HUES6 (cell line): ENCODE measurements around the gene AR.
A peak's percentile ranks its signal among the peaks of the same experiment; 100 is the strongest.

Experiments
- H3K27ac ChIP-seq: 2 replicates; pipeline ENCODE4 v1.7.0; 2013; ENCODE audit warnings: low read depth, mild to moderate bottlenecking, low read length, inconsistent platforms
- H3K27me3 ChIP-seq: 2 replicates; pipeline ENCODE4 v1.6.1; 2013; ENCODE audit warnings: low read length; ENCODE audit not compliant: control insufficient read depth, insufficient read depth
- H3K36me3 ChIP-seq: 2 replicates; pipeline ENCODE4 v1.6.1; 2013; ENCODE audit warnings: low read length; ENCODE audit not compliant: control insufficient read depth, insufficient read depth
- H3K4me1 ChIP-seq: 2 replicates; pipeline ENCODE4 v1.6.1; 2013; ENCODE audit warnings: low read length; ENCODE audit not compliant: control insufficient read depth, insufficient read depth
- H3K4me3 ChIP-seq: 2 replicates; pipeline ENCODE4 v1.5.1; 2013; ENCODE audit warnings: low read depth, low read length
- H3K9ac ChIP-seq: one replicate; pipeline ENCODE4 v1.6.1; 2013; ENCODE audit warnings: mild to moderate bottlenecking, low read length
- H3K9me3 ChIP-seq: 2 replicates; pipeline ENCODE4 v1.6.1; 2013; ENCODE audit warnings: low read depth, low read length; ENCODE audit not compliant: control insufficient read depth, insufficient read depth

AR gene

DNA sequence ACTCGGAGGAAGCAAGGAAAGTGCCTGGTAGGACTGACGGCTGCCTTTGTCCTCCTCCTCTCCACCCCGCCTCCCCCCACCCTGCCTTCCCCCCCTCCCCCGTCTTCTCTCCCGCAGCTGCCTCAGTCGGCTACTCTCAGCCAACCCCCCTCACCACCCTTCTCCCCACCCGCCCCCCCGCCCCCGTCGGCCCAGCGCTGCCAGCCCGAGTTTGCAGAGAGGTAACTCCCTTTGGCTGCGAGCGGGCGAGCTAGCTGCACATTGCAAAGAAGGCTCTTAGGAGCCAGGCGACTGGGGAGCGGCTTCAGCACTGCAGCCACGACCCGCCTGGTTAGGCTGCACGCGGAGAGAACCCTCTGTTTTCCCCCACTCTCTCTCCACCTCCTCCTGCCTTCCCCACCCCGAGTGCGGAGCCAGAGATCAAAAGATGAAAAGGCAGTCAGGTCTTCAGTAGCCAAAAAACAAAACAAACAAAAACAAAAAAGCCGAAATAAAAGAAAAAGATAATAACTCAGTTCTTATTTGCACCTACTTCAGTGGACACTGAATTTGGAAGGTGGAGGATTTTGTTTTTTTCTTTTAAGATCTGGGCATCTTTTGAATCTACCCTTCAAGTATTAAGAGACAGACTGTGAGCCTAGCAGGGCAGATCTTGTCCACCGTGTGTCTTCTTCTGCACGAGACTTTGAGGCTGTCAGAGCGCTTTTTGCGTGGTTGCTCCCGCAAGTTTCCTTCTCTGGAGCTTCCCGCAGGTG is 637 bp downstream of the AR start:
- peak overlapping the region; percentile 66 for H3K9ac ChIP-seq
- peak overlapping the region; percentile 70 for H3K4me3 ChIP-seq
- H3K4me1 ChIP-seq: peaks cover 24% of the 10 kb centered on the region
- no peaks in the 10 kb centered on the region; the same call in 1 of the 2 replicates for H3K9me3 ChIP-seq
- H3K27ac ChIP-seq: peak overlapping the region; percentile 56; the same call in 1 of the 2 replicates
- H3K27me3 ChIP-seq: peaks cover 30% of the 10 kb centered on the region
- H3K36me3 ChIP-seq: no peaks in the 10 kb centered on the region

DNA sequence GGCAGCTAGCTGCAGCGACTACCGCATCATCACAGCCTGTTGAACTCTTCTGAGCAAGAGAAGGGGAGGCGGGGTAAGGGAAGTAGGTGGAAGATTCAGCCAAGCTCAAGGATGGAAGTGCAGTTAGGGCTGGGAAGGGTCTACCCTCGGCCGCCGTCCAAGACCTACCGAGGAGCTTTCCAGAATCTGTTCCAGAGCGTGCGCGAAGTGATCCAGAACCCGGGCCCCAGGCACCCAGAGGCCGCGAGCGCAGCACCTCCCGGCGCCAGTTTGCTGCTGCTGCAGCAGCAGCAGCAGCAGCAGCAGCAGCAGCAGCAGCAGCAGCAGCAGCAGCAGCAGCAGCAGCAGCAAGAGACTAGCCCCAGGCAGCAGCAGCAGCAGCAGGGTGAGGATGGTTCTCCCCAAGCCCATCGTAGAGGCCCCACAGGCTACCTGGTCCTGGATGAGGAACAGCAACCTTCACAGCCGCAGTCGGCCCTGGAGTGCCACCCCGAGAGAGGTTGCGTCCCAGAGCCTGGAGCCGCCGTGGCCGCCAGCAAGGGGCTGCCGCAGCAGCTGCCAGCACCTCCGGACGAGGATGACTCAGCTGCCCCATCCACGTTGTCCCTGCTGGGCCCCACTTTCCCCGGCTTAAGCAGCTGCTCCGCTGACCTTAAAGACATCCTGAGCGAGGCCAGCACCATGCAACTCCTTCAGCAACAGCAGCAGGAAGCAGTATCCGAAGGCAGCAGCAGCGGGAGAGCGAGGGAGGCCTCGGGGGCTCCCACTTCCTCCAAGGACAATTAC is 1.4 kb downstream of the AR start:
- Histone ChIP-seq H3K4me1 (peaks cover 29% of the 10 kb centered on the region), H3K27ac (no peak overlapping the region), H3K9me3 (no peaks in the 10 kb centered on the region; the same call in 1 of the 2 replicates), H3K9ac (peak overlapping the region; percentile 47), H3K36me3 (no peaks in the 10 kb centered on the region), H3K27me3 (peaks cover 30% of the 10 kb centered on the region), H3K4me3 (peak overlapping the region; percentile 69)

DNA sequence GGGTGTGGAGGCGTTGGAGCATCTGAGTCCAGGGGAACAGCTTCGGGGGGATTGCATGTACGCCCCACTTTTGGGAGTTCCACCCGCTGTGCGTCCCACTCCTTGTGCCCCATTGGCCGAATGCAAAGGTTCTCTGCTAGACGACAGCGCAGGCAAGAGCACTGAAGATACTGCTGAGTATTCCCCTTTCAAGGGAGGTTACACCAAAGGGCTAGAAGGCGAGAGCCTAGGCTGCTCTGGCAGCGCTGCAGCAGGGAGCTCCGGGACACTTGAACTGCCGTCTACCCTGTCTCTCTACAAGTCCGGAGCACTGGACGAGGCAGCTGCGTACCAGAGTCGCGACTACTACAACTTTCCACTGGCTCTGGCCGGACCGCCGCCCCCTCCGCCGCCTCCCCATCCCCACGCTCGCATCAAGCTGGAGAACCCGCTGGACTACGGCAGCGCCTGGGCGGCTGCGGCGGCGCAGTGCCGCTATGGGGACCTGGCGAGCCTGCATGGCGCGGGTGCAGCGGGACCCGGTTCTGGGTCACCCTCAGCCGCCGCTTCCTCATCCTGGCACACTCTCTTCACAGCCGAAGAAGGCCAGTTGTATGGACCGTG is 2.2 kb downstream of the AR start:
- peaks cover 30% of the 10 kb centered on the region for H3K27me3 ChIP-seq
- peaks cover 34% of the 10 kb centered on the region for H3K4me1 ChIP-seq
- H3K36me3 ChIP-seq: no peaks in the 10 kb centered on the region
- no peaks in the 10 kb centered on the region; the same call in 1 of the 2 replicates for H3K9me3 ChIP-seq
- peak overlapping the region; percentile 47 for H3K9ac ChIP-seq
- no peak overlapping the region for H3K27ac ChIP-seq
- peak overlapping the region; percentile 69 for H3K4me3 ChIP-seq

DNA sequence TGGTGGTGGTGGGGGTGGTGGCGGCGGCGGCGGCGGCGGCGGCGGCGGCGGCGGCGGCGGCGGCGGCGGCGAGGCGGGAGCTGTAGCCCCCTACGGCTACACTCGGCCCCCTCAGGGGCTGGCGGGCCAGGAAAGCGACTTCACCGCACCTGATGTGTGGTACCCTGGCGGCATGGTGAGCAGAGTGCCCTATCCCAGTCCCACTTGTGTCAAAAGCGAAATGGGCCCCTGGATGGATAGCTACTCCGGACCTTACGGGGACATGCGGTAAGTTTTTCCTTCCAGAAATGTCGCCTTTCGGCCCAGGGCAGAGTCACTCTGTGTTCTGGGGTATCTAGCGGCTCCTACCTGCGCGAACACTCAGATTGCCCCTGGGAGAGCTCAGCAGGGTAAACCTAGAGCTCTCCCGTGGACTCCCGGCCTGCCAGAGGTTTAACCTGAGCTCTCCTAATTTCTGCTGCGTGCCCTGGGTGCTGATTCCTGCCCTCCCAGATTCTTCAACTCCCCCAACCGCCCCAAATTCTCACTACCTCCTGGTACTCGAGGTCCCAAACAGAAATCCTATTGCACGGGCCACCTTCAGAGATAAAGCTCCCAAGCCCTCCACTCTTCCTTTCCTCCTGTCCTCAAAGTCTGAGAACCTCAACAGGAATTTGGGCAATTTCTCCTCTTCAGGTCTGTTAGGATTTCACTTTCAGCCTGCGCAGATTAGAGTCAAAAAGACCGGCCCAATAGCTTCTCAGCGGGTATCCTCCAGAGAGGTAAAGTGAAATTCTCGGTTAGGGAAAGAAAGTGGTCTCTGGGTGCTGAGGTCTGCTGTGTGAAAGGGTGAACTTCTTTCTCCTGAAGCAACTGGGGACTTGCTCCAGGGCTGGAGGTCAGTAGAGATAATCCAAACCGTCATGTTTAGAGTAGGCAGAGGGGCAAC is 2.9 kb downstream of the AR start:
- H3K4me1 ChIP-seq: peaks cover 34% of the 10 kb centered on the region

DNA sequence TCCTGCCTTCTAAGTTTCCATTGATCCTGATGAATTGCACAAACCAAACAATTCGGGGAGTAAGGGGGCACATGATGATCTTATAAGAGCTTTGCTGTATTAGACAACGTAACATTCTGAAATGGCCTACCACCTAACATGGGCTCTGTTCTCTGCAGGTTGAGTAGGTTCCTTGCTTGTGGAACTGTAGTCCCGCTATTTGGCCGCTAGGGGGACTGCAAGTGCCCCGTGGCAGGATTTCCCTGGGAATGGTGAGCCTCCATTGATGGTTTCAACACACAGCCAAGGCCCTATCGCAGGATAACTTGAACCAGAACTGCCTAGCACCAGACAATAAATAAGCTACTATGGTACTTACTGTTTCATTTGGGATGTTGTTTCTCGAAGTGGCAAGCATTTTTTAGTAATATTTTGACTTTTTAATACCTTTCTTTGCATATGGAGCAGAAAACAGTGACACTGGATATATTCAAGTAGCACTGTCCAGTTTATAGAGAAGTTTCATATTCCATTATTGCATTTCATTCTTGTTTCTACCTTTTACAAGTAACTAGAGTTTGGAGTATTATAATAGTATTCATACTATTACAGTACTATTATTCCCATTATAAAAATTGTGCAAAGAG is 11.9 kb downstream of the AR start:
- no peak overlapping the region for H3K9ac ChIP-seq
- H3K4me3 ChIP-seq: no peak overlapping the region
- no peaks in the 10 kb centered on the region; the same call in 1 of the 2 replicates for H3K36me3 ChIP-seq
- H3K27me3 ChIP-seq: no peaks in the 10 kb centered on the region
- H3K27ac ChIP-seq: no peak overlapping the region
- H3K4me1 ChIP-seq: peaks cover under 1% of the 10 kb centered on the region; the same call in 1 of the 2 replicates
- H3K9me3 ChIP-seq: peaks cover 11% of the 10 kb centered on the region

More for the DNA sequence above, 2.9 kb downstream of the AR start:
- Histone ChIP-seq H3K9ac (peak overlapping the region; percentile 48), H3K4me3 (peak overlapping the region; percentile 69), H3K9me3 (peaks cover 2% of the 10 kb centered on the region), H3K27me3 (peaks cover 30% of the 10 kb centered on the region), H3K36me3 (no peaks in the 10 kb centered on the region), H3K27ac (no peak overlapping the region)

DNA sequence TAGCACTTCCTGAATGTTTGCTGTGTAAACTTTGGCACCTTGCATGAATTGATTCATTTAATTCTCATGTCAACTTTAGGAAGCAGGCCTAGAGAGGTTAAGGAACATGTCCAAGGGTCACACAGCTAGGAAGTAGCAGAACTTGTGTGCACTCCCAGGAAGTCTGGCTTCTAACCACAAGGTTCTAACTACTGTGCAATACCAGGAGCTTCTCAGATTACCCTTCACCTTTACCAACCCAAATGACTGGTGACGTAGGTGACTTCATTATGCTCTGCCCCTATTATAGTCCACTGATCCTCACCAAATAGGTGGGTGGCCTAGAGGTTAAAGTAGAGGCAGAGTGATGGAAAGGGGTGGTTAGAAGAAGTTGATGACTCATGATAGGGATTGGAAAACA is 14.4 kb downstream of the AR start:
- Histone ChIP-seq H3K9me3 (no peaks in the 10 kb centered on the region; the same call in 1 of the 2 replicates), H3K27me3 (no peaks in the 10 kb centered on the region), H3K4me3 (no peak overlapping the region), H3K36me3 (no peaks in the 10 kb centered on the region), H3K4me1 (no peaks in the 10 kb centered on the region), H3K9ac (no peak overlapping the region), H3K27ac (no peak overlapping the region)

DNA sequence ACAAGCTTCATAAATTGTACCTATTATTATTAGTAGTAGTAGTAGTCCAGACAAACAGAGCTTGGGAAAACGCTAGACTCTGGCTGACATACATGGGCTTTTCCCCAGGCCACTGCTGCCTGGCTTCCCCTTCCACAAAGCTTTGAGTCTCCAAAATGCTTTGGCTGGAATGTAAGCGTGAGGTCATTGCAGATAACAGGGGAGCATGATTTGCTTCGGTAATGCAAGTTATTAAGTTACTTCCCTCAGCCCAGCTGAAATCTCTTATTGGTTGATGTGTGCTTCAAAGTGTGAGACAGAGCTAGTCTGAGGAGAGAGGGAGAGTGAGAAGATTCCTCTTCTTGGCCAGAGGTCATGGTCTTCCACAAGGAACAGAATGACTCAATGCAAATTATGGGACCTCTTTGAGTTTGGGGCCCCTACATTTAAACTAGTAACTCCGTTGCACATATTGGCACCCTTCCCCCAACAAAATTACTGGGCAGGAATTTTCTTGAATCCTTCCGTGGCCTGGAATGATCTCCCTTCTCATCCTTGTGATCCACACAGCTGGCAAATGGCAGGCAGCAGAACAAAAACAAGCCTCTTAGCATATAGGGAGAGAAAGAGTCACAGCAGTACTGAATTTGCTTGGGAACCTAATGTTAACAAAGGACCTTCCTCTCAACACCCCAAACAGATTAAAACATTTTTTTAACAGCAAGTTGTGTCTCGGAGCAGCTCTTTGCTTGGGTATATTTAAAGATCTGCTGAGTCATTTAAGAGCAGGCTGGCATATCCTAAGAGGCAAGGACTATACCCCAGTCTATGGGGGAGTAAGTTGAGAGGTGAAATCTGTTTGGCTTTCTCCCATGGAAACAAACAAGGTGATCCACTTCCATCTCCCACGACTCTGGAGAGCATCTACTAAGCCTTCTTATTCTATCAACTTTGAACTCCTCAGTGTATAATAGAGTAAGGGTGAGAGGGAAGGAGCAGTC is 19.9 kb downstream of the AR start:
- Histone ChIP-seq H3K4me1 (peaks cover 7% of the 10 kb centered on the region; the same call in 1 of the 2 replicates), H3K9me3 (peaks cover 3% of the 10 kb centered on the region; the same call in 1 of the 2 replicates), H3K9ac (no peak overlapping the region), H3K4me3 (no peak overlapping the region), H3K27ac (no peak overlapping the region), H3K36me3 (no peaks in the 10 kb centered on the region), H3K27me3 (no peaks in the 10 kb centered on the region)

DNA sequence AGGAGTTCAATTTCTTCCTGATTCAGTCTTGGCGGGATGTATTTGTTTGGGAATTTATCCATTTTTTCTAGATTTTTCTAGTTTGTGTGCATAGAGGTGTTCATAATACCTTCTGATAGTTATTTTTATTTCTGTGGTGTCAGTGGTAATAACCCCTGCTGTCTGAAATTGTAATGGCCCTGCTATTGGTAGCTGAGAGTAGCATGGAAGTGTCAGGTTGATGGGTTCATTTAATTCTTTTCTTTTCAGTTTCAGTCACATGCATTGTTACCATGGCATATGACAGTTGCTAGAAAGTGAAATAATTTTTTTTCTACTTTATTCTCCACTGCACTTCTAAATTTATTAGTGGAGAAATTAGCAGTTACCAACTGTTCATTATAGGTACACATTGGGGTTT is 20.7 kb downstream of the AR start:
- H3K27ac ChIP-seq: no peak overlapping the region
- H3K9ac ChIP-seq: no peak overlapping the region
- H3K4me1 ChIP-seq: peaks cover 7% of the 10 kb centered on the region; the same call in 1 of the 2 replicates
- no peak overlapping the region for H3K4me3 ChIP-seq
- H3K9me3 ChIP-seq: peaks cover 3% of the 10 kb centered on the region; the same call in 1 of the 2 replicates
- H3K36me3 ChIP-seq: no peaks in the 10 kb centered on the region
- no peaks in the 10 kb centered on the region for H3K27me3 ChIP-seq

DNA sequence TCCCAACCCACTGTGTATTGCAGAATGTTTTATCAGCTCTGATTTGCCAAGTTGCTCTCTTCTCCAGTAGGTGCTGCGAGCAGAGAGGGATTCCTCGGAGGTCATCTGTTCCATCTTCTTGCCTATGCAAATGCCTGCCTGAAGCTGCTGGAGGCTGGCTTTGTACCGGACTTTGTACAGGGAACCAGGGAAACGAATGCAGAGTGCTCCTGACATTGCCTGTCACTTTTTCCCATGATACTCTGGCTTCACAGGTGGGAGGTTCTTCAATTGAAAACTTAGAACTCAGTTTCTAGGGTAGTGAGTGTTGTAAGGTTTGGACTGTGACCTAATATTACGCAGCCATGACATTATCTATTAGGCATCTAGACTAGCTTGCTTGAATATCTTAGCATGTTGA is 24.9 kb downstream of the AR start:
- Histone ChIP-seq H3K9ac (no peak overlapping the region), H3K4me1 (0 out of 2 replicates have a peak, but pooled peaks cover 4% of the 10 kb centered on the region), H3K9me3 (peaks cover 3% of the 10 kb centered on the region; the same call in 1 of the 2 replicates), H3K27me3 (no peaks in the 10 kb centered on the region), H3K4me3 (no peak overlapping the region), H3K36me3 (no peaks in the 10 kb centered on the region), H3K27ac (no peak overlapping the region)
